ENCODE results near the gene ACP3. TPM values are rescaled to one million over a fixed set of nuclear protein-coding genes. Genes with fewer than 3 reads are reported as not detected.

The ACP3 gene
- total RNA-seq, 1 experiment from 2014 or later = not detected

DNA sequence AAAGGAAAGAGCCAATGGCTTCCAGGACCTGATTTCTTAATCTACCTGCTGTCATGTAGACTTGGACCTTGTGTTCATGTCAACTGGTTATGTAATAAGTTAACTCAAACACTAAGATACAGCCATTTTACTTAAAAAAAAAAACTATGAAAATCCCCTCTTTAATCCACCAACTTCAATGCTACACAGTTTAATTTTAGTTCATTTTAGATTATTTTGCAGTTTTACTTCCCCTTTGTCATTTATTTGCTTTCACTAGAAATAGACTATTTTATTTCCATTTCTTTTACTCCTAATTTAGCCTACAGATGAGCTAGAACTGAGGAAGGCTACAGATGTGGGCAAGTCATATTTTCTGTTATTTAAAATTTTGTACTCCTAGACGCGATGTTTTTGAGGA is 89.4 kb downstream of the ACP3 start:
- DNase-seq (ENCODE audit: low spot score) = no peak

DNA sequence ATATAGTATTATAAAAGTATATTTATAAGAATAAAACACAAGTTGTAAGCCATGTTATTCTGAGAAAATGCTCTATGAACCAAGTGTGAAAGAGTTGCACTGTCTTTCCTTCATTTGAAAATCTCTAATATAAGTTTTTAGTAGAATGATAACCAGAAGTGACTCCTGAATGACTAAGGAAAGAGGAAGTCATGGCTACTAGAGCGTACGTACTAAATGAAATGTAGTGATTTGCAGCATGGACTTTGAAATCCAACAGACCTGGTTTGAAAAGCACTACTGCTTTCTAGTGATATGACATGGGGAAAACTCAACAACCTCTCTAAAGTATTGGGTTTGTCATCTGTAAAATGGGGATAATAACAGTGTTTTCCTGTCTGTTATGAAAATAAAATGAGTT is 89.8 kb downstream of the ACP3 start:
- DNase-seq (ENCODE audit: low spot score) = no peak

Other genes starting within 250 kb of the ACP3 start
- gene DNAJC13, start 100.1 kb downstream of the ACP3 start, total RNA-seq (2014; rRNA removed; shearing (Covaris generic)) = 59.1 and 68.7 TPM in 2 replicates

Measured in A172 (cell line).